ENCODE results near the gene FCRL6.

Gene FCRL6

DNA sequence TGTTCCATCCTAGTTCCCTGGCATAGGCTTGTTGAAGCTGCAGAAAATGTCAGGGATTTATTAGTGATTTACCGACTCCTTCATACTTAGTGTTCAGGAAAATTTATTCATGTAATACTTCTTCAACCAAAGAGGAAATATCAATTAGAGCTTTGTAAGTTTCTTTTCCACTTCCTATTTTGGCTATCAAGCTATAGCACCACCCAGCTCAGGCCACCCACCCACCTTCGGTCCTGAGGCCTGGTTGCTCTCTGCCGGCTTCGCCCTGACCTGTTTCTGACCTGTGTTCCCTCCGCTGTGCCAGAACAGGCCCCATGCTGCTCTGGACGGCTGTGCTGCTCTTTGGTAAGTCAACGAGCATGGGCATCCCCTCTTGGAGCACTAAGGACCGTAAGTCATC, at the start of gene FCRL6:
Gene FCRL6 (plus strand): TSS at position 250 of the 400 bp plus-strand sequence. CDS start 65 bp downstream, at position 315.
- DNase-seq = no peak

GRCh38 chr1:159753386-159753785, 48.8 kb upstream of the FCRL6 start:
- no peak for DNase-seq

DNA sequence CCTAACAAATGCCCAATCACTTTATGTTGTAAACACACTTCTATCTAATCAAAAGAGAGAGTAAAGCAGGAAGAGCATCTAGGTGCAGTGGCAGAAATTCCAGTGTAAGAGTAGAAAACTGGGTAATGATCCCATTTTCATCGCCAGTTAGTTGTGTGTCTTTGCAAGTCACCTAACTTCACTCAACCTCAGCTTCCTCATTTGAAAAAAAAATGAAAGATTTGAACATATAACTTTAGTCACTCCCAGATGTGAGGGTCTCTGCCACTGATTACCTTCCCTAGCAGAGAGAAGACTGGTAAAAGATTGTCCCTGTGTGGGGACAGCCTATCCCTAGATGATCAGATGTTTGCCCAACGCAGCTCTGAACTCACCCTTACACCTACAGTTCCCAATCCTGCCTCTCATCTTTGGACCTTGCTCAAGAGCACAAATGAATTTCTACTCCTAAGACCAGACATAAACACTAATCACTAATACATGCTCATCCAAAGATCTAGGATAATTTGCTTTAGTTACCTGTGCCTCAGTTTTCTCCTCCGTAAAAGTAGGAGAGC, 46.6 kb upstream of the FCRL6 start:
- DNase-seq = no peak

- no peak for DNase-seq
Observed at GRCh38 chr1:159756397-159756796, 45.8 kb upstream of the FCRL6 start.

DNA sequence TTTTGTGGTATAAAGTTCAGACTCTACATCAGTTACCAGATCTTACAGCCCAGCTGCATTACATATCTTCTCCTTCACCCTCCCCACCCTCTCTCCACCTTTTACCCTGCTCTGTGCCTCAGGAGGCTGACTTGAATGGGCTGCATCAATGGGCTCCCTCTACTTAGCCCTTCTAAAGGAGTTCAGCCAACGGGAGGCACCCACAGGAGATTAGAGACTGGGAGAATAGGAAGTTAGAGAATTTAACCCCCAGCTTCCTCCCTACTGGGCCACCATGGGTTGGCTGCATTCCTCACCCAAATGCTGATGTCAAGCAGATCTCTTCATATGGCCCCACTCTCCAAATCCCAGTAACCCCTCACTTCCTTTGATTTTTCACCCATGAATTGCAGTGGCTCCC, 38.5 kb upstream of the FCRL6 start:
- no peak for DNase-seq

- DNase-seq = no peak
Observed at GRCh38 chr1:159765806-159766205, 36.4 kb upstream of the FCRL6 start.

- DNase-seq = no peak
Observed at GRCh38 chr1:159771127-159771895, 30.8 kb upstream of the FCRL6 start.

GRCh38 chr1:159774465-159774864, 27.7 kb upstream of the FCRL6 start:
- DNase-seq = no peak

- DNase-seq = no peak
Observed at GRCh38 chr1:159775716-159776115, 26.4 kb upstream of the FCRL6 start.

- no peak for DNase-seq
Observed at GRCh38 chr1:159778266-159778665, 23.9 kb upstream of the FCRL6 start.

DNA sequence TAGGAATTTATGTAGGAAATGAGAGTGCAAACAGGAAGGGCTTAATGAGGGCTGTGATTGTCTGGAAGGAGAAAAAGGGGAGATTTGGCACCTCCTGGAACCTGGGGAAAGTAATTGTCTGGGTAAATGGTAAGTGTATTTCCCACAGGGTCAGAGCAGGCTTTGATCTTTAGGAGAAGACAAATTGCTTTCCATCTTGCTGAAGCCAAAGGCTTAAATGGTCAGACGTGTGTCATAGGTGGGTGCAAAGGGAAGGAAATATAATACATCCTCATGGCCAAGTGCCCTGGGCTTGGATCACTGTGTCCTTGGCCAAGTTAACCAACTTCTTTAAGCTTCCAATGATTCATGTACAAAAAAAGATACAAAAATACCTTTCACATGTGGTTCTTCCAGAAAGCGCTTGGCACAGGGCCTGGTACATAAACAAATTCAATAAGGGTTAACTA, 22.7 kb upstream of the FCRL6 start:
- no peak for DNase-seq

- peak; percentile 97 for DNase-seq
Observed at GRCh38 chr1:159780583-159781582, 21.3 kb upstream of the FCRL6 start, which contains the start of gene DUSP23. Gene DUSP23, plus strand, starts transcription at chr1:159780962. Its CDS starts 139 bp downstream, at chr1:159781101.

DNA sequence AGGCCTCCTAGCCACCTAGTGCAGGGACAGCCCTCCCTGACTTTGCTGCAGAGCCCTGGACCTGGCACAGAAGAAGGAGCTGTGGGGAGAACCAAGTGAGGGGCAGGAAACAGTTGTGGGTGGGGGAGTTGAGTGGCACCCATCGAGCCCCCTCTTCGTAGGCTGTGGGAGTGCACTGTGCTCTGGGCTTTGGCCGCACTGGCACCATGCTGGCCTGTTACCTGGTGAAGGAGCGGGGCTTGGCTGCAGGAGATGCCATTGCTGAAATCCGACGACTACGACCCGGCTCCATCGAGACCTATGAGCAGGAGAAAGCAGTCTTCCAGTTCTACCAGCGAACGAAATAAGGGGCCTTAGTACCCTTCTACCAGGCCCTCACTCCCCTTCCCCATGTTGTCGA, 20.2 kb upstream of the FCRL6 start:
- no peak for DNase-seq

DNA sequence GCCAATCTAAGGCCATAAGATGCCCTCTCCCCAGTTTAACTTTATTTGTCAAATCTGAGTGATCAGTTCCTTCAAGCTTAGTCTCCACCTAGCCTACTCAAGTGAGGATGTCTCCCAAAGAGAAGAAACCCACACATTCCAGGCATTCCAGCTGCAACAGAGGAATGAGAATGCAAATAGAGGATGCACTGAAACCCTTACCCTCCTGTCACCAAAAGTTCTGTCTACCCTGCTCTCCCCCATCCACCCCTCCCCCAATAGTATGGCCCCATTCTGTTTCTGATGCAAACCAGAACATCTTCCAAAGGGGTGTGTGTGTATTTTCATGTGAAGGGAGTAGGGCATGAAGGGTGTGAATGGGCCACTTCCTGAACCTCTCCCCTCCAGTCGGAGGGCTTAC, 18.4 kb upstream of the FCRL6 start:
- no peak for DNase-seq

- DNase-seq = no peak
Observed at GRCh38 chr1:159786465-159786864, 15.7 kb upstream of the FCRL6 start.

DNA sequence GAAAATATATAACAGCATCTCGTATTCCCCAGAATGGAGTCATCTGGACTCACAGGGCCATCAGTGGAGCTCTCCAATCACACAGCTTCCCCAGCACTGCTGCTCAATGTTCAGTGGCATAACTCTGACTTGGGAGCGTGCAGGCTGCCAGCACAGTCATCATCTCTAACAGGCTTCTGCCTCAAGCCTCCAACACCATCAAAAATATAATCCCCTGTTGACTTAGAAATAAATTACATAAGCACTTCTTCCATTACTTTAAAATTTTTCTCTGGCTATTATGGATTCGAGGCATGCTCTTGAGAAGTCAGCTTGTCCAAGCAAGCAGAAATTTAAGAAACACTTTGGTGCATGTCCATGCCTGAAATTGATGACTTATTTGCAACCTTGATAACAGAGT, 15.2 kb upstream of the FCRL6 start:
- no peak for DNase-seq

- no peak for DNase-seq
Observed at GRCh38 chr1:159790237-159790917, 11.8 kb upstream of the FCRL6 start.

DNA sequence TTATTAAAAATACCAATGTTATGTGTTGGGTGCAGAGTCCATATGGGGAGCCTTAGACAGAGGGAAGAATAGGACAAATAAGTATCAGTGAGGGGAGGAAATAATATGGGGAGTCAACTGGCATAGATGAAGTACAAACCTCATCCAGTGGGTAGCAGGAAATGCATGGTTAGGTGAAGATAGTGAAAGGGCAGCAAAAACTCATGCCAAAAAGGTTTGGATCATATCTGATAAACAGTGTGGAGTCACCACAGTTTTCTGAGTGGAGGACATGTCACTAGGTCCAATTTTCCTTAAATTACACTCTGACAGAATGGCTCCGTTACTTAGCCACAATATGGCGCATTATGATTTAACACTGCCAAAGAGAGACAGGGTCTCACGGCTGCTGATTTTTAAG, 11.1 kb upstream of the FCRL6 start:
- DNase-seq = no peak

DNA sequence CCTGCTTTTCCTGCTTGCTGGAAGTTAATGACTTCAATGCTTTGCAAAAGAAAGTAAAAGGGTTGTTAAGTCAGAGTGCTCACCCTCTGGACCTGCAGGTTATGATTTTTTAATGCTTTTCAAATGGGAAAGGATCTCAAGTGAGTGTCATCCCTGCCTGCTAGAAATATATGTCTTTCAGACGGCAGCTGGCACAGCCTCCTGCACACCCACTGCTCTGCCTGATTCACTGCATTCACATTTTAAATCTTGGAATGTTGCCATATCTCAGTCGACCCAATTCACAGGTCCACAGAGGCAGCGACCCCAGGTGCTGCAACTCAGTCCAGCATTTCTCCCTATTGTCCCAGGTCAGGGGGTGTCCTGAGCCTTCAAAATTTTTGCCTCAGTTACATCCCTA, 10.7 kb upstream of the FCRL6 start:
- no peak for DNase-seq

DNA sequence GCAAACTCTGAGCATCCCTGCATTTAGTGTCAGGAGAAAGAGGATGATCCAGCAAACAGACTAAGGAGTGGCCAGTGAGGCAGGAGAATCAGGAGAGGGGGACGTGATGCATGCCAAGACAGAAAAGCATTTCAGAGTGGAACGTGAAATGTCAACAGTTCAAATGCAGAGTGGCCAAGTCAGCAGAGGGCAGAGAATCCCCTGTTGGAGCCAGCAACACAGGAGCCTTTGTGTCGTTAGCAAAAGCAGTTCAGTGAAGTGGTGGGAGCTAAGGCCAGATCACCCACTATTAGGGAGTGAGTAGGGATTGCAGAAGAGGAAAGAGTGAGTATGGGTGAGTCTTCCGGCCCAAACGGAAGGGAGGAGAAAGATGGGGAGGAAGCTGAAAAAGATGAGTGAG, 6.6 kb upstream of the FCRL6 start:
- no peak for DNase-seq

DNA sequence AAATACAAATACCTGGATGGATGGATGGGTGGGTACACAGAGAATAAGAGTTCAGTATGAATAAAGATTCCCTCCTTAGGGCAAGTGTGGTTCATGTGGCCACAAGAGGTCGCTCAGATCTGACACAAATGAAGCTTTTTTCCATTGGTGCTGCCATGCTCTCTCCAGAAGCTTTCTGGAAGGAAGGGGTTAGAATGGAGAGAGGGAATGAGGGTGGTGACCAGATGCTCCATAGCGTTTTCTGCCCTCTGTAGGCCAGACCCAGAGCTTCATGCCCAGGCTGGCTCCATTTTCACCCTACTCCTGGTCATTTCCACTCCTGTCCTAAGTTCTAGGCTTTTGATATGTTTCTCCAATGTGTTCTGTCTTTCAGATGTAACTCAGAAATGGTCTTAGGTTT, 3.3 kb upstream of the FCRL6 start:
- DNase-seq = peak; percentile 49

GRCh38 chr1:159799446-159799985, 2.6 kb upstream of the FCRL6 start:
- no peak for DNase-seq
